ENCODE data around the gene AP5B1.
"Not testable (repeated sequence)": the region's sequence is repeated elsewhere in the genome, so short reads cannot be mapped to it uniquely, and the experiment has no call there.

The AP5B1 gene

GRCh38 chr11:65776196-65776595 lies 4.6 kb downstream of the AP5B1 start:
- peak; percentile 12 for DNase-seq (ENCODE audit: low spot score)
- TF ChIP-seq CTCF (IDR thresholded peaks at IDR 0.05; ENCODE audit: borderline replicate concordance, control extremely low read depth, extremely low read depth, insufficient read depth, missing control alignments): no peak
- in situ Hi-C loops (cut with MboI; ENCODE audit: low sequenced_read_pairs, unreplicated experiment): loop anchor here (10.0 kb wide), 1 partner anchor 49 kb away; no protein-coding TSS in a partner anchor

GRCh38 chr11:65774525-65775306 lies 6.1 kb downstream of the AP5B1 start:
- DNase-seq (ENCODE audit: low spot score): no peak
- in situ Hi-C loops (cut with MboI; ENCODE audit: low sequenced_read_pairs, unreplicated experiment): loop anchor here (10.0 kb wide), 1 partner anchor 50 kb away; no protein-coding TSS in a partner anchor
- no peak for TF ChIP-seq CTCF (IDR thresholded peaks at IDR 0.05; ENCODE audit: borderline replicate concordance, control extremely low read depth, extremely low read depth, insufficient read depth, missing control alignments)

GRCh38 chr11:65773784-65774411 lies 6.9 kb downstream of the AP5B1 start:
- TF ChIP-seq CTCF (IDR thresholded peaks at IDR 0.05; ENCODE audit: borderline replicate concordance, control extremely low read depth, extremely low read depth, insufficient read depth, missing control alignments): no peak
- DNase-seq (ENCODE audit: low spot score): peak; percentile 14
- in situ Hi-C loops (cut with MboI; ENCODE audit: low sequenced_read_pairs, unreplicated experiment): loop anchor here (10.0 kb wide), 1 partner anchor 51 kb away; no protein-coding TSS in a partner anchor

- DNase-seq (ENCODE audit: low spot score): no peak
- in situ Hi-C loops (cut with MboI; ENCODE audit: low sequenced_read_pairs, unreplicated experiment): loop anchor here (10.0 kb wide), 1 partner anchor 53 kb away; no protein-coding TSS in a partner anchor
- no peak for TF ChIP-seq CTCF (IDR thresholded peaks at IDR 0.05; ENCODE audit: borderline replicate concordance, control extremely low read depth, extremely low read depth, insufficient read depth, missing control alignments)
Observed at GRCh38 chr11:65771589-65772112, 9.1 kb downstream of the AP5B1 start.

- TF ChIP-seq CTCF (IDR thresholded peaks at IDR 0.05; ENCODE audit: borderline replicate concordance, control extremely low read depth, extremely low read depth, insufficient read depth, missing control alignments): no peak
- DNase-seq (ENCODE audit: low spot score): no peak
- in situ Hi-C loops (cut with MboI; ENCODE audit: low sequenced_read_pairs, unreplicated experiment): loop anchor here (10.0 kb wide), 1 partner anchor 54 kb away; no protein-coding TSS in a partner anchor
Observed at GRCh38 chr11:65770951-65771567, 9.7 kb downstream of the AP5B1 start.

GRCh38 chr11:65767806-65768205 lies 13.0 kb downstream of the AP5B1 start:
- in situ Hi-C loops (cut with MboI; ENCODE audit: low sequenced_read_pairs, unreplicated experiment): not testable (repeated sequence)

More at GRCh38 chr11:65767806-65768205, 13.0 kb downstream of the AP5B1 start:
- not testable (repeated sequence) for DNase-seq (ENCODE audit: low spot score)
